GM18909 (cell line): ENCODE results near the gene SNCB.

Source experiments
- ATAC-seq: cut with Tn5 transposase; IDR thresholded peaks from one replicate; pipeline ENCODE4 v1.9.1; 2021; ENCODE audit warnings: mild to moderate bottlenecking; ENCODE audit not compliant: unreplicated experiment, poor library complexity

SNCB gene

GRCh38 chr5:176579323-176579722 lies 51.0 kb downstream of the SNCB start:
- ATAC-seq: no peak

- no peak for ATAC-seq
Measured at GRCh38 chr5:176578391-176578808, 51.9 kb downstream of the SNCB start.

GRCh38 chr5:176577312-176578176 lies 52.8 kb downstream of the SNCB start:
- no peak for ATAC-seq

- no peak for ATAC-seq
Measured at GRCh38 chr5:176575488-176576422, 54.6 kb downstream of the SNCB start.

- ATAC-seq: no peak
Measured at GRCh38 chr5:176575066-176575465, 55.3 kb downstream of the SNCB start.

- ATAC-seq: no peak
Measured at GRCh38 chr5:176574297-176574591, 56.1 kb downstream of the SNCB start.

- ATAC-seq: no peak
Measured at GRCh38 chr5:176573564-176574296, 56.6 kb downstream of the SNCB start.
